Upper lobe of left lung (tissue), 4 donors: ENCODE results near the gene CYTH3.
"Not testable (repeated sequence)": the region's sequence is repeated elsewhere in the genome, so short reads cannot be mapped to it uniquely, and the experiment has no call there.

Experiments used
- POLR2A ChIP-seq, 4 donors: fragments of 450-650 bp; IDR thresholded peaks; one replicate each; pipeline ENCODE4 v1.5.1; 2016 to 2017; ENCODE audit warnings: antibody characterized with exemption in 4 of 4, mild to moderate bottlenecking in 2 of 4
- TF ChIP-seq, protein P1 (sequence below), 6 experiments: fragments of 450-650 bp in 4 of 6; fragments of 200-600 bp in 2 of 6; sonication (generic) in 2 of 6; IDR thresholded peaks; one replicate each; pipeline ENCODE4 v1.5.1; 2016 to 2019; ENCODE audit warnings: antibody characterized with exemption in 6 of 6

DNA sequence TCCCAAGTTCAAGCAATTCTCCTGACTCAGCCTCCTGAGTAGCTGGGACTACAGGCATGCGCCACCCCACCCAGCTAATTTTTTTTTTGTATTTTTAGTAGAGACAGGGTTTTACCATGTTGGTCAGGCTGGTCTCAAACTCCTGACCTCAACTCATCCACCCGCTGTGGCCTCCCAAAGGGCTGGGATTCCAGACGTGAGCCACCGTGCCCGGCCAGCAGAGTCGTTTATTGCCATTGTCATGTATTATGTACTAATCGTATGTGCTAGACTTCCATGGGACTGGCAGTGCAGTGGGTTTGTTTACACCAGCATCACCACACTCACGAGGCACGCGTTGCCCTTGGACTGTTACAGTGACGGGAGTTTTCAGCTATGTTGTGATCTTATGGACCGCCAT lies 120.9 kb downstream of the CYTH3 start:
- TF ChIP-seq, protein P1, sequence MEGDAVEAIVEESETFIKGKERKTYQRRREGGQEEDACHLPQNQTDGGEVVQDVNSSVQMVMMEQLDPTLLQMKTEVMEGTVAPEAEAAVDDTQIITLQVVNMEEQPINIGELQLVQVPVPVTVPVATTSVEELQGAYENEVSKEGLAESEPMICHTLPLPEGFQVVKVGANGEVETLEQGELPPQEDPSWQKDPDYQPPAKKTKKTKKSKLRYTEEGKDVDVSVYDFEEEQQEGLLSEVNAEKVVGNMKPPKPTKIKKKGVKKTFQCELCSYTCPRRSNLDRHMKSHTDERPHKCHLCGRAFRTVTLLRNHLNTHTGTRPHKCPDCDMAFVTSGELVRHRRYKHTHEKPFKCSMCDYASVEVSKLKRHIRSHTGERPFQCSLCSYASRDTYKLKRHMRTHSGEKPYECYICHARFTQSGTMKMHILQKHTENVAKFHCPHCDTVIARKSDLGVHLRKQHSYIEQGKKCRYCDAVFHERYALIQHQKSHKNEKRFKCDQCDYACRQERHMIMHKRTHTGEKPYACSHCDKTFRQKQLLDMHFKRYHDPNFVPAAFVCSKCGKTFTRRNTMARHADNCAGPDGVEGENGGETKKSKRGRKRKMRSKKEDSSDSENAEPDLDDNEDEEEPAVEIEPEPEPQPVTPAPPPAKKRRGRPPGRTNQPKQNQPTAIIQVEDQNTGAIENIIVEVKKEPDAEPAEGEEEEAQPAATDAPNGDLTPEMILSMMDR (IDR thresholded peaks at IDR 0.05): not testable (repeated sequence)
- not testable (repeated sequence) for TF ChIP-seq POLR2A (IDR thresholded peaks at IDR 0.05)
